HG03378 (cell line): ENCODE data around the gene SPINK4.

Experiments used
- ATAC-seq: cut with Tn5 transposase; IDR thresholded peaks from one replicate; pipeline ENCODE4 v1.9.1; 2021; ENCODE audit warnings: mild to moderate bottlenecking, moderate library complexity; ENCODE audit not compliant: unreplicated experiment

The SPINK4 gene

DNA sequence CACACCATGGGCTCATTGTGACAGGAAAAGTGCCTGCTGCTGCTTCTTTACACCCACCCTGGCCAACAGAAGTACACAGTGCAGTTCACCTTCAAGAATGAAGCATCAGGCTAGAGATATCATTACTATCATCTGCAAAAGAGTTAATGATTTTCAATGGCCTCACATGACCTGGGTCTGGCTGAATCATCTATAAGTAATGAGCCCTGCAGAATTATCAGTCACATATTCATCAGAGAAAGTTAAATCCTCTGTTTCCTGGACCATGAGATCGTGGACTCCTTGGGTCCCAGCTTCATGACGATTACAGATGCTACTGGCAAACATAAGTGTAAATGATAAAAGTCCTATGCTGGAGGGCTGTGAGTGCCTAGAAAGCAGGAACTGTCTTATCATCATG is 16.3 kb downstream of the SPINK4 start:
- ATAC-seq, result no peak

DNA sequence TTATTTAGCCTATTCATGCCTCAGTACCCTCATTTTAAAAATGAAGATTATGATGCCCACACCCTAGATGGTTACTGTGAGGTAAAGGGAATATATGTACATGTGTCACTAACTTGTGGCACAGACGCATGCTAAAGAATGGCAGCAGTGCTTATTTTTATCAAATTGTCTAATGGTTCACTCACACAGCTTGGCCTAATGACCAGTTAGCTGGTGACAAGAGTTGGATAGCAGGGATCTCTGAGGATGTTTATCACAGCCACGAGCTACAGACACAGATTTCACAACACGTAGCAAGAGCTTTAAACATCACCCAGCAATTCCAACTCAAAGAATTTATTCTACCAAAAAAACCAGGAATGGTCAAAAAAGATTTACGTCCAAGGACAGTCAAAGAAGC is 17.3 kb downstream of the SPINK4 start:
- ATAC-seq, result no peak

- no peak for ATAC-seq
Observed at GRCh38 chr9:33260372-33260771, 20.4 kb downstream of the SPINK4 start.

- ATAC-seq, result peak; percentile 6
Observed at GRCh38 chr9:33263131-33264002, 23.4 kb downstream of the SPINK4 start.

DNA sequence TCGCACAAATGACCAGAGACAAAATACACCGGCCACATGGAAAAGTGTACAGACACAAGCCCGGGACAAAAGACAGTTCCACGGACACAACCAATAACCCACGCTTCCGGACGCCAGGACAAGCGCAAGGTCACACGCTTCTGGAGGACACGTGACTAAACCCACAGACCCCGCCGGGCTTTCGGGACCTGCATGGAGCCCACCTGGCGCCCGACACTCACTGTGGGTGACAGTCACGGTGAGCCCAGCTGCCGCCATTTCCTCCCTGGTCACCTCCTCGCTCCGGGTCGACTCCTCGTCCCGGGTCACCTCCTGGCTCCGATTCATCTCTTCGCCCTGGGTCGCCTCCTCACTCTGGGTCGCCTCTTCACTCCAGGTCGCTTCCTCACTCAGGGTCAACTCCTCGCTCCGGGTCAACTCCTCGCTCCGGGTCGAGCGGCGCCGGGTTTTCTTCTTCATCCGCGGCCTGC is 24.1 kb downstream of the SPINK4 start:
- peak; percentile 21 for ATAC-seq

DNA sequence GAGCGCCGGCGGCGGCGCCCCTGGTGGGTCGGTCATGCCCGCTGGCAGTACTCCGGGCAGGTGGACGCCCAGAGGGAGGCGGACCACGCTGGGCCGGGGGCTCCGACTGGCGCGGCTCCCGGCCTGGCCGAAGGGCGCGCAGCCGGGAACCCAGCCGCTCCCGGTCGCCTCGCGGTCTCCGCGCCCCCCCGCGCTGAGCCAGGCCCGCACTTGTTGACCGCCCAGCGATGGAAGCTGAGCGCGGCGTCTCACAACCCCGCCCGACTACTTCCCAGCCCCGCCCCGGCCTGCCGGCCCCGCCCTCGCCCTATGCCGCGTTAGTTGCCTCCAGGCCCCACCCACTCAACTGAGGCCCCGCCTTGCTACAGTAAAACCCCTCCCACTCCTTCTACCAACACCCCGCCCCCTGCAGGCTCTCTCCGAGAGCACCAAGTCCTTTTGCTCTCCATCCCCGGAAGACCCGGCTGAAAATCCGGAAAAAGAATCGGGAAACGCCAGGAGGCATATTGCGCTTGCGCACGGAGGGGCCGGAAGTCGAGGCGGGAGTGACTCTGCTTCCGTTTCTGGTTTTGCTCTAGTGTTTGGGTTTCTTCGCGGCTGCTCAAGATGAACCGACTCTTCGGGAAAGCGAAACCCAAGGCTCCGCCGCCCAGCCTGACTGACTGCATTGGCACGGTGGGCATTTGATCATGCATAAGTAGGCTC is 24.7 kb downstream of the SPINK4 start, which contains the start of the genes BAG1 and CHMP5:
Gene BAG1, minus strand, starts transcription at position 236 of the 705 bp plus-strand sequence.
Gene CHMP5, plus strand, starts transcription at position 577 of the 705 bp plus-strand sequence. Its CDS starts 30 bp downstream, at position 607.
- peak; percentile 79 for ATAC-seq

DNA sequence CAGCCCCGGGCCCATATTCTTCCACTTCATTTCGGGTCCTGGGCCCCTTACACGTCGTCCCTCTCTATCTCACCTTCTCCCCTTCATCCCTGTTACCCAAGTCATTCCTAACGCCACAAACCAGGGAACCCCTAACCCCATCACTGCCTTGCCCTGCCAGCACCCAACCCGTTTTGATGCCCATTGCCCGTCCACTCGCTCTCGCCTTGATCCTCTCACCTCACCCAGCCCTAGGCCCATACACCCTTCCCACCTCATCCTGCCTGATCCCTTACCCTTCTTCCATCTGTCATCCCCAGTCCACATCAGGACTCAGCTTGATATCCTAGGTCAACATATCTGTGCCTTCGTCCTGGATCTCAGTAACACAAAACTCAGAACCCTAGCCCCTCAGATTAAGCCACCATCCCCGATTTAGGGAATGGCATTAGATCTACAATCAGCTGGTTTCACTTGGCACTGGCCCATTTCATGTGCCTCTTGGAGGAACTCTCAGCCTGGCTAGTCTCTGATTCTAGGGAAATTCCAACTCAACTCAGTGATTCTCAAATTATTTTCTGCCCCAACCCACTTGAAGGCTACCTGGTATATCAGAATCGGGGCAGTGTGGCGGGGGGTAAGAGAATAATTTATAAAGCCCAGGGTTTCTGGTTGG is 25.4 kb downstream of the SPINK4 start:
- ATAC-seq, result no peak

GRCh38 chr9:33267151-33267767 is 27.3 kb downstream of the SPINK4 start:
- no peak for ATAC-seq

GRCh38 chr9:33270146-33270545 is 30.2 kb downstream of the SPINK4 start:
- ATAC-seq, result no peak

DNA sequence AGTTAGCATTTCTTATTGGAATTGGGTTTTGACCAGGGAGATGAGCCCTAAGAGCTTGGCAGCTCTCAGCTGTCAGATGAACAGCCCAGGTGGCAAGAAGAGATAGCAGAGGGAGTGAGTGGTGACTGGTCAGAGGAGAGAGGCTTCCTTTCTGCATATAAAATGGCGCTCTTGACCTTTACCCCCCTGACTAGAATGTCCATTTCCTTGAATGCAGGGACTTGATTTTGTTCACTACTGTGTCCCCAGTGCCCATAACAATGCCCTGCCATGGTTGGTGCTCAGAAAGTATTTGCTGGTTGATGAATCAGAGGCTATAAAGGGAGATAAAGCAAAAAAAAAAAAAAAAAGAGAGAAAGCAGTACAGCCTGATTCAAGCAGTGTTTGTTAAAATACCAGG is 32.1 kb downstream of the SPINK4 start:
- no peak for ATAC-seq

DNA sequence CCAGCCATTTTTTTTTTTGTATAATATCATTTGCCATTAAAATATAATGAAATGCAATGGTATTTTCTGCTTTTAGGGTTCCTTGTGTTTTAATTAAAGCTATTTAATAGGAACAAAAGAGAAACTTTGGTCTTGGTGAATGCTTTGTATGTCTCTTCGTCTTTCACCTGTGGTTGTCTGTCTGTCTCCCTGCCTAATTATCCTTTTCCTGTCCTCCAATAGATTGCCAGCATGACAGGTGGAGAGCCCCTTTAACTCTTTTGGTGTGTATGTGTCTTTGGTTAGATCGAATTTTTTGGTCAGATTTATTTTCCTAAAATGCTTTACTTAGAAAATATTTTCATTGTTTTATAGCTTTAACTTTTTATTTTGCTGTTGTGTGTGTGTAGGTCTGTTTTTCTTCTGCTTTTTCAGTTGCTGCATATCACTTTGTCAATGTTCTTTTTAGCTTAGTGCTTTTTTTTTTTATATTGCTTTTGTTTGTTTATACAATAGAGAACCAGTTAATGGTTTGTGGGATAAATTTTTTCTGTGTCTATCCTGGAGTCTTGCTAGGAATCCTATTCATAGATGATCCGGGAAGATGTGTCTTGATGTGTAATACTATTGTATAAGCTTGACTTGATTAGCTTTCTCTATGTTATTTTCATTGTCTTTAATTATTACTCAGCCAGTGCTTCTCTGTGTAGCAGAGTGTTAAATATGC is 33.5 kb downstream of the SPINK4 start:
- ATAC-seq, result no peak

GRCh38 chr9:33273972-33274328 is 34.0 kb downstream of the SPINK4 start:
- ATAC-seq, result no peak

DNA sequence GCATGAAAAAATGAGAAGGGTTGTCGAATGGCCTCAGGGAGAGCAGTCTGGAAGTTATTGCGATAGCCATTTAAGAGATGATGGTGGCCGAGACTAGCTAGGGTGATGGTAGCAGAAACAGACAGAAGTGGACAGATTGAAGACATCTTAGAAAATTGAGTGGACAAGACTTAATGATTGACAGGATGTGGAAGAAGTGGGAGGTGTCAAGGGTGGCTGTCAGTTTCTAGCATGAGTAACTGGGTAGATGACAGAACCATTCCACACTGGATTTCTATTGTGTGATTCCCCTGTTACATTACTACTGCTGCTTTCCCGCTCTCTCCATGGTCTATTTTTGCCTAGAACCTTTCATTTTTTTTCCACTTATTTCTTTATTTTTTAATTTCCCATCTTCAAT is 37.5 kb downstream of the SPINK4 start:
- no peak for ATAC-seq

DNA sequence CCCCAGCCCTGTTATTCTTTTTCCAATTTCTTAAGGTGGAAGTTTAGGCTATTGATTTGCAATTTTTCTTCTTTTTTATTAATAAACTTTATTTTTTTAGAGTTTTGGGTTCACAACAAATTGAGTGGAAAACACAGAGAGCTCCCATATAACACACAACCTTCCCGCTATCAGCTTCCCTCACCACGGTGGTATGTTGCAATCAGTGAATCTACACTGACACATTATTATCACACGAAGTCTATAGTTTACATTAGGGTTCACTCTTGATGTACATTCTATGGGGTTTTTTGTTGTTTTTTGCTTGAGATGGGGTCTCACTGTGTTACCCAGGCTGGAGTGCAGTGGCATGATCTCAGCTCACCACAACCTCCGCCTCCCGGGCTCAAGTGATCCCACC is 45.5 kb downstream of the SPINK4 start:
- no peak for ATAC-seq

DNA sequence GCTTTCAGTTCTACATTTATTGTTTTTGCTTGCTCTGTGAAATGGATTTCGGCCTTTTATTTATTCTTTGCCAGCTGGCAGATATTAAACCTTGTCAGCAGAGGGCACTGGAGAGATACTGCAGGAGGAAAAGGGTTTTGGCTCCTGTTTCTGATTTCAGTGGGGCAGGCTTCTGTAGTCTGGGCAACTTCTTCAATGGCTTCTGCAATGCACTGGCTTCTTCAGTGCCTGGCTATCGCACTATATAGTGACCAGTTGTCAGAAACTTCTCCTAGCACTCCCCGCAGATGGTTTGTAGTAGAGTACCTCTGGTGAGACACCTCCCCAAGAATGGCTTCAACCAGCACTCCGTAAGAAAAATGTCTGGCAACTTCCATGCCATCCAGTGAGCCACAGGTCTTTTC is 47.1 kb downstream of the SPINK4 start:
- ATAC-seq, result no peak

DNA sequence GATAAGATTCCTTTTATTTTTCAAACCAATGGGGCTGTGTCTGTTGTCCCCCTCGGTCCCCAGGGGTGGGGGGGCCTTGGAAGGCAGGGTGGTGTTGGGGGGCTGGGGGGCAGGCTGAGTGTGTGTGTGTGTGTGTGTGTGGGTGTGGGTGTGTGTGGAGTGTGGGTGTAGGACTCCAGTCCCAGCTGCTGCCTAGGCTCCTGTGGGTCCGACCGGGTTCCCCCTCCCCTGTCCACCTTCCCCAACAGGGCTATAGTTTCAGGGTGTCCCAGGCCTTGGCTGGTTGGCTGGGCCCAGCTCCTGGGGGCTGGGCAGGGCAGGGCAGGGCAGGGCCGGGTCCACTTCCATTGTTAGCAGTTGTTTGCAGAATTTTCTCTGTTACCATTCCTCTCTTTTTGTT is 48.3 kb downstream of the SPINK4 start:
- ATAC-seq, result no peak

DNA sequence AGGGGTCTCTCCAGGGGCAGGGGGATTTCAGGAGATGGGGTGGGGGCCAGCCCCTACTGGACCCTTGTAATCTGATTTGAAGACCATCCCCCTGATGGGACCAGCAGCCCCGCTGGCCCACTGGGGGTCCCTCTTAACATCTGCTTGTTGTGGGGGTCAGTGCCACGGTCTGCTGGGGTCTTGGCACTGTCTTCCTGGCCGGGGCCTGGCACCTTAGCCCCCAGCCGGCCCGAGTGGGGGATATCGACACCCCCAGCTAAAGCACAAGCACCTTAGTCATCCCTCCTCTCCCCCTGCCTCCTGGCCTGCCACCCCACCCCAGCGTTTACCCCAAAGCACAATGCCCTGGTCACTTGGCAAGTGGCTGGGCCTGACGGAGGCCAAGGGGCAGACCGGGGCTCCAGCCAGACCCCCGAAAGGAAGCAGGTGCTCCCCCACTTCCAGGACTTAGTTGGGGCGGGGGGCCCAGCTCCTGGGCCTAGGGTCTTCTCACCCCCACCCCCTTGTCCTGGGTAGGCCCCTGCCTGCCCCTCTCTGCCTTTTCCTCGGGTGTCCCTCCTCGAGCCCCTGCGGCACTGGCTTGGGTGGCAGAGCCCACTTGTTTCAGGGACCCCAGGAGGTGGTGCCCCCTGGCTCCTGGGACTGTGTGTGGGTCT is 49.0 kb downstream of the SPINK4 start:
- no peak for ATAC-seq

DNA sequence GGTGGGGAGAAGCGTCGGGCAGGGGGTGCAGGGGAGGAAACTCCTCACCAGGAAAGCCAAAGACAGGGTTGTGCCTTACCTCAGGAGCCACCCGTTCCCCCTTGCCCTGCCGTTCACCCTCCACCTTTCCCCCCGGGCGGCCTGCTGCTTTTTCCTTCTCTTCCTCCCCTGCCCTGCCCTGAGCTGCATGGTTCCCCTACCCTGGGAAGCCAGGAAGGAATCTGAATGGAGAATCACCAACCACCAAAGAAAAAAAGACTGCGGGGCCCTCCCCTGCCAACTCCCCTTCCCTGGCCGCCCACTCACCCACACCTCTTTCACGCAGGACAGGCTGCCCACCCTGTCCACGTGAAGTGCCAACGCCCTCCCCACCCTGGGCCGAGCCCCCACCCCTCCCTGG is 49.5 kb downstream of the SPINK4 start:
- no peak for ATAC-seq

DNA sequence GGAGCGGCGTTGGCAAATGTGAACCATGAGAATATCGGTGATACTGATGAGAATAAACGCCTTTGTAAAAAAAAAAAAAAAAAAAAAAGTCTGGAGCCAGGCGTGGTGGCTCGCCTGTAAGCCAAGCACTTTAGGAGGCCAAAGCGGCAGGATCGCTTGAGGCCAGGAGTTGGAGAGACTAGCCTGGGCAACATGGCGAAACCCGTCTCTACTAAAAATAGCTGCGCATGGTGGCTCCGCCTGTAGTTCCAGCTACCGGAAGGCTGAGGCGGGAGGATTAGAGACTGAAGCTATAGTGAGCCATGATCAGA is 49.9 kb downstream of the SPINK4 start:
- ATAC-seq, result no peak
